ENCODE measurements around the gene GALNT10.

DNA sequence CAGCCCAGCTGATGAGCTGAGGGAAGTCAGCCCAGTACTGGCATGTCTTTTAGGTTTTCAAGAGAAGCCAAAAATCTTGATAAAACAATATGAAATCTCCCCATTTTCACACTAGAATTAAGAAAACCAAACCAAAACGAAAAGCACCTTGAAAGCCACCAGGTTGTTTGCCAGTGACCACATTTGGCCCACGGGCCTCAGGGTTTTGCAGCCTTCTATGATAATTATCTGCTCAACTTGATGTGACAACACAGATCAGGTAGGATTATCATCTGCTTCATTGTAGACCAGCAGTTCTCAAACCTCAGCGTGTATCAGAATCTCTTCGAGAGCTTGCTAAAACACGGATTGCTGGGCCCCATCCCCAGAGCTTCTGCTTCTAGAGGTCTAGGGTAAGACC, 101.4 kb downstream of the GALNT10 start:
- TF ChIP-seq POLR2AphosphoS5 (IDR thresholded peaks at IDR 0.05; ENCODE audit: borderline replicate concordance, low read depth, low read length) (no peak), EZH2 (IDR thresholded peaks at IDR 0.05) (no peak)

Data from SK-N-MC (cell line).